ENCODE measurements around the gene CERT1. TPM values are rescaled to one million over a fixed set of nuclear protein-coding genes. Genes with fewer than 3 reads are reported as not detected.

The CERT1 gene
- total and polyA plus RNA-seq, 9 of the 15 experiments (the other 6 are each of a cell fraction or from before 2014, with no cell fraction given) = 3.4 to 24.7 (median 9.8) TPM

- TF ChIP-seq MBD1 (CRISPR knock-in tag; IDR thresholded peaks at IDR 0.05) = no peak
- TF ChIP-seq ZBTB34 (CRISPR knock-in tag; IDR thresholded peaks at IDR 0.05) = no peak
- TF ChIP-seq ZNF76 (CRISPR knock-in tag; IDR thresholded peaks at IDR 0.05; ENCODE audit: borderline replicate concordance) = peak; percentile 40; the same call in 1 of the 2 replicates
- TF ChIP-seq TEAD2 (tag; IDR thresholded peaks at IDR 0.05) = no peak
- TF ChIP-seq TAF9B (IDR thresholded peaks at IDR 0.05; ENCODE audit: partially characterized antibody) = peak; percentile 85
- no peak for TF ChIP-seq PHF21A (IDR thresholded peaks at IDR 0.05; ENCODE audit: borderline replicate concordance, low read depth)
- no peak for TF ChIP-seq SREBF2 (CRISPR knock-in tag; IDR thresholded peaks at IDR 0.05)
- TF ChIP-seq ELF2 (CRISPR knock-in tag; IDR thresholded peaks at IDR 0.05) = peak; percentile 67; the same call in 1 of the 2 replicates
- TF ChIP-seq TCF7 (IDR thresholded peaks at IDR 0.05; ENCODE audit: borderline replicate concordance) = no peak
- TF ChIP-seq ZNF280A (IDR thresholded peaks at IDR 0.05; ENCODE audit: low read depth, partially characterized antibody) = no peak
- TF ChIP-seq MBD2 (IDR thresholded peaks at IDR 0.05; ENCODE audit: borderline replicate concordance, low read depth) = 0 out of 2 replicates have a peak, but pooled peaks have one; percentile 55
- TF ChIP-seq ZNF121 (CRISPR knock-in tag; conservative IDR thresholded peaks at IDR 0.05) = no peak
These were observed at the start of gene CERT1, which contains the start of gene POLK (continued) for GRCh38 chr5:75511435-75512382.
